DOHH2 (cell line): ENCODE results near the gene KRT27.

Source experiments
- CTCF ChIP-seq: fragments of 200-600 bp; sonication (generic); IDR thresholded peaks from one replicate; pipeline ENCODE4 v1.5.1; 2014; ENCODE audit warnings: antibody characterized with exemption, mild to moderate bottlenecking, low read depth, low read length; ENCODE audit not compliant: poor library complexity, severe bottlenecking
- EZH2phosphoT487 ChIP-seq: fragments of 200-600 bp; sonication (generic); IDR thresholded peaks from 2 replicates; pipeline ENCODE4 v1.6.1; 2017; ENCODE audit warnings: borderline replicate concordance, mild to moderate bottlenecking, antibody characterized with exemption, low read length, moderate library complexity, mixed read lengths

- TF ChIP-seq CTCF (no peak), EZH2phosphoT487 (no peak)
Observed at GRCh38 chr17:40799859-40800258, 17.5 kb upstream of the KRT27 start, which contains the start of gene KRT28.
